ENCODE measurements around the gene TIMM50. TPM values are rescaled to one million over a fixed set of nuclear protein-coding genes. Genes with fewer than 3 reads are reported as not detected.

Gene TIMM50
- total and polyA plus RNA-seq, 2 of the 8 experiments (the other 6 are each of a cell fraction or from before 2014, with no cell fraction given), result 155 to 187 TPM

DNA sequence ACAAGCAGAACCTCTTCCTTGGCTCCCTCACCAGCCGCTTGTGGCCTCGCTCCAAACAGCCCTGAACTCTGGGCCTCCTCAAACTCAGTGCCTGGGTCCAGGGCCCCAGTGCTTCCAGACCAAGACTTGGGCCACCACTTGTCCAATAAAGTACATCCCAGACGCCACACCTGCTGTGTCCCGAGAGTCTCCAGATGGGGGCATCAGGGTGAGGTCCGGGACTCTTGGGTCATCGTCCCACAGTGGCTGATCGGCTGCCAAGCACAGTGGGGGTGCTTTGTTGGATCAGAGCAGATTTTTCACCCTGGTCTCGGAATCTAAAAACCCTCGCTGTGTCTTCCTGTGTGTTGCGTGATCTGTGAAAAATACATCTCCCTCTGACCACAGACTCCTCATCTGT is 9.1 kb downstream of the TIMM50 start (continued):
- TF ChIP-seq HDAC2 (IDR thresholded peaks at IDR 0.05; ENCODE audit: borderline replicate concordance in 1 of 2, low read depth in 2 of 2, low read length in 2 of 2), result no peak
- no peak for TF ChIP-seq PHF8 (conservative IDR thresholded peaks at IDR 0.05; ENCODE audit: low read depth, low read length)
- no peak for TF ChIP-seq SIN3A (conservative IDR thresholded peaks at IDR 0.05 in 1 of 2, IDR thresholded peaks at IDR 0.05 in 1 of 2; ENCODE audit: low read depth in 1 of 2, low read length in 2 of 2)
- no peak for TF ChIP-seq SRF (IDR thresholded peaks at IDR 0.05; ENCODE audit: low read depth, low read length)

Measured in H1 (cell line).